Mucosa of gallbladder (tissue), 1 donor: ENCODE results near the gene RDH14. TPM values are rescaled to one million over a fixed set of nuclear protein-coding genes. Genes with fewer than 3 reads are reported as not detected.

Experiments
- DNase-seq: peaks from one replicate; pipeline ENCODE4 v3.0.0-alpha.2; 2020; ENCODE audit warnings: low spot score
- total RNA-seq: library from RNA; stranded (reverse); gene quantifications from one replicate; pipeline ENCODE4 v1.2.1, GENCODE V29; 2021
- donor health status: DM: no; HTN: no; CAD: no.

RDH14 gene
- total RNA-seq, 1 donor from 2014 or later, result 25.8 TPM

DNA sequence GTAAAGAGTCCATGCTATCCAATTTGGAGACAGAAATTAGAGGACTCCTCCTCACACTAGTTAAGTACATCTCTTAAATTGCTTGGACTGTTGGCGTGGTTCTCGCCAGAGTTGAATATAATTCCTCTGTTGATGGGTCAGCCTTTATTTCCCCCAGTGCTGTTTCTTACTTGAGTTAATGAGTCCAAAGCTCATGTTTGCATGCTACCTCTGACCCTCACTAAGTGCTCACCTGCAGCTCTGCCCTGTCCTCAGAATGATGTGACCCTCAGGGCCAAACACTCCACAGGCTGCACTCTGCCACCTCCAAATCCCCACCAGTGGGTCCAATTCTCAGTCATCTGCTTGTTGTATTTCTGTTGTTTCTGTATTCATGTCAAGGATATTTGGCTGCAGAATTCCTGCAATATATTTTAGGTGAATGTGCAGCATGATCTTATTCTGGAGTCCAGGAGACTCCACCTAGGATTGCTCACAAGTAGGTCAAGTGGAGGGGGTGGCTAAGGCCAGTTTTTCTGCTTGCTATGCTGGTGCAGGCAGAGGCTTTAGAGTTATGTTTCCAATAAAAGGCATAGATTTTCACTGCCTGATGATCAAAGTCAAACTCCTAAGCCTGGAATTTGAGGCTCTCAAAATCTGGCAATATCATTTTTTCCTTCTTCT is 37.8 kb downstream of the RDH14 start:
- DNase-seq, result no peak

DNA sequence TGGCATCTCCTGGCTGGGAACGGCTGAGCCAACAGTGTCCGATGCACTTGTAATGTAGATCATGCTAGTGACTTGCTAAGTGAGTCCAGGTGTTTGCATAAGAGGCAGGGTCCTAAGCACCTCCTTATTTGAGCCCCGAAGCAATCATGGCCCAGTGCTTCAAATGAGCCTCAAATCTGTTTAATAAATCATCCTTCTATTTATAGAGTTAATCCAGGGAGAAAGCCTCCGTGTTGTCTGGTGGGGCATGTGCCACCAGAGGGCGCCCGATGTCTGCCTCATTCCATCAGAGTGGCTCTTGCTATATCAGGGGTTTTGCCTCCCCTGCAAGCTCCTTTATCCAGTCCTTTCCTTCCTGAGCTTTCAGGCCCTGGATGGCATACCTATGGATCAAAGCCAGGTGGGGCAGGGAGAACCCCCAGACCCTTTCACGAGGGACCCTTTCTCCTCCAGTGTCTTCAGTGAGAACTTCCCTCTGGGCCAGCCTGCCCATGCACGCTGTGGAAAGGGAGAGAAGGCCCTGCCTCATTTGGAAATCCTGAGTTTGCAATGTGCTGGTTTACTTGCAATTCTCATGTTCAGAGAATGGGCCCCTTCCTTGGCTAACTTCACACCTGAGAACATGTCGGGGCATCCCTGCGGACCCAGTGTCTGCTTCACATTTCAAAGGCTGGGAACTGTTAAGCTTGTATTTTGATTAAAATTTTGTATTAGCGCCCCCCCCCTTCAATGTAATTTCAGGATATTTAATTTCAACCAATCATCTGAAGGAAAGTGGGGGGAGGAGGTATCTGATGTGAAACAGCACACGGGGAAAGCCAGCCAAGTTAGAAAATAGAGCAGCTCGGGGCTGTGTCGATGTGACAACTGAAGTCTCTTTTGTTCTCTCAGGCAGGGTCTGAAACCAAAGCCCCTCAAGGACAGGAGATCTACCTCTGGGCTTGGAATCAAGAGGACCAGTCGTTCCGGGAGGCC is 39.7 kb downstream of the RDH14 start:
- DNase-seq, result peak; percentile 81

DNA sequence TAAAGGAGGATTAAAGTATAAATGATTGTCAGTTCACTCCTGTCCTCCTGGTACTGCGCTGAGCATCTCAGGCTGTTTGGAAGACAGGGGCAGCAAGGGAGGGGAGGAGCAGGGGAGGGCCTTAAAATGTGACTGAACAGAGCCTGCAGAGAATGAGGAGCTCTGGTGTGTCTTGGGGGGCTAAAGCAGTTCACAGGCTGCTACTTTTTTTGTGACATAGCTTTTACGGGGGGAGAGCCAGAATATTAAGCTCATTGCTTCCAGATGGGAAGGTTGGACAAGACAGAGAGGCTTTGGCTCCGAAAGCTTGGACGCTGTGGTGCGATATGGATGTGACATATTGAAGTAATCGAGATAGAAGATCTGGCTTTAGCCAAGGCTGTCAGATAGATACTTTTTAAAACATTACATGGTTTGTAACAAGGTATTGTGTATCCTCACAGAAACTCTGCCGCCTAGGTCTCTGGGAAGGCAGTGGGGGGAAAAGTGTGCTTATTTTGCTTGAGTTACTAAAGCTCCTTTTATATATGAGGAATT is 40.5 kb downstream of the RDH14 start:
- no peak for DNase-seq

DNA sequence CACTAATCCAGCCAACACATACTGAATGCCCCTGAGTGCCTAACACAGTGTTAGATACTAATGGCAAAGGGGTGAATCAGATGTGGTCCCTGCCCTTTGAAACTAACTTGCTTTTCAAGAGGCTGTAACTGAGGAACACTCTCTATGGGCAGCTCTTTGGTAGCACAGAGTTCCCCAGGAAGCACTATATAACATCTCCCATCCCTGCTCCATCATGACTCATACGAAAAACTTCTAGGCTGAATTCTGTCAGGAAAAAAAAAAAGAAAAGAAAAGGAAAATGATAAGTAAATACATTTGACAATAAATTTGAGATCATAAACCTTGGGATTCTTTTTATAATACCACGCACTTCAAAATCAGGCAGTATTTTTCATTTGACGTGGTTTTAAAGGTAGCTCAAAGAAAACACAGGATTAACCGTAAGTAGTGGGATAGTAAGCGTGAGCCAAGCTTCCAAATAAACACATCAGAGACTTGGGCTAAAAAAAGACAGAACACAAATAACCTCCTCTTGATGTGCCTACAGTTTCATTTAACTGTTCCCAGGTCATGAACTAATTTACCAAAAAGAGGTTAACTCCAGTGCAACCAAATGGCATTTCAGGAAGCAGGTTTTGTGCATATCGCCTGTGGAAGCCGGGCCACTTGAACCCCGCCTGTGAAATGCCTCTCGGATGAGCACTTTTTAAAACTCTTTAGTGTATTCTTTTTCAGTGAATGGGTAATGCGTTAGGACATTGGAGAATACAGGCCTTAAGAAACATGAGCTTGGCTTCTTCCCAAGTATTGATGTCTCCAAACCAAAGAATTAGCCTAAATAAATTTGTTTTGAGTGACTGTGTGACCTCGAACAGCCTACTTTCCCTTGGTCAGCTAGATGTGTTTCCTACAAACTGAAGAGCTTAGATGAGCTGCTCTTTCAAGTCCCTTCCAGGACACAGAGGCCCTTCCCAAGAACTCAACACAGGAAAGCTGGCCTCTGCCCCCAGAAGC is 42.0 kb downstream of the RDH14 start:
- DNase-seq, result no peak

DNA sequence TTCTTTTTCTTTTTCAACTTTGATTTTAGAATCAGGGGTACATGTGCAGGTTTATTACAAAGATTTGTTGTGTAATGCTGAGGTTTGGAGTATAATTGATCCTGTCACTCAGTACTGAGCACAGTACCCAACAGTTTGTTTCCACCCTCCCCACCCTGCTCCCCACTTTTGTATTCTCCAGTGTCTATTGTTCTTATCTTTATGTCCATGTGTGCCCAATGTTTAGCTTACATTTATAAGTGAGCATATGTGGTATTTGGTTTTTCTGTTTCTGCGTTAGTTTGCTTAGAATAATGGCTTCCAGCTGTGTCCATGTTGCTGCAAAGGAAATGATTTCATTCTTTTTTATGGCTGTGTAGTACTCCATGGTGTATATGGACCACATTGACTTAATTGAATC is 43.1 kb downstream of the RDH14 start:
- no peak for DNase-seq

DNA sequence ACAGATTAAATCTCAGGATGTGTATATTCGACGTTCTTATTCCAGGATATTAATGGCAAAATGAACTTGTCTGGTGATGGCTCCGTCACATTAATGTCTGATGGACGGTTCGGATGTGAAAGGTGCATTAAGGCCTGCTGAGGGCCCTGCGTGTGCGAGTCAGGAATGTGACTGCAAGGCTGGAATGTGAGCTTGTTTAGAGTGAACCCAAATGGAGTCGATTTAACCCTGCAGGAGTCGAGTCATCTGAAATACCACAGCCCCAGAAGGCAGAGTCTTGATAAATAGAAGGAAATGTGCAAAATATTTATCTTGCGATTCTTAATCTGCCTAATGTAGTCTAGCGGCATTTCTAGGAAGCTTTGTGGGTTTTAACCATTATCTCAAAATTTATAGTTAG is 44.3 kb downstream of the RDH14 start:
- no peak for DNase-seq

DNA sequence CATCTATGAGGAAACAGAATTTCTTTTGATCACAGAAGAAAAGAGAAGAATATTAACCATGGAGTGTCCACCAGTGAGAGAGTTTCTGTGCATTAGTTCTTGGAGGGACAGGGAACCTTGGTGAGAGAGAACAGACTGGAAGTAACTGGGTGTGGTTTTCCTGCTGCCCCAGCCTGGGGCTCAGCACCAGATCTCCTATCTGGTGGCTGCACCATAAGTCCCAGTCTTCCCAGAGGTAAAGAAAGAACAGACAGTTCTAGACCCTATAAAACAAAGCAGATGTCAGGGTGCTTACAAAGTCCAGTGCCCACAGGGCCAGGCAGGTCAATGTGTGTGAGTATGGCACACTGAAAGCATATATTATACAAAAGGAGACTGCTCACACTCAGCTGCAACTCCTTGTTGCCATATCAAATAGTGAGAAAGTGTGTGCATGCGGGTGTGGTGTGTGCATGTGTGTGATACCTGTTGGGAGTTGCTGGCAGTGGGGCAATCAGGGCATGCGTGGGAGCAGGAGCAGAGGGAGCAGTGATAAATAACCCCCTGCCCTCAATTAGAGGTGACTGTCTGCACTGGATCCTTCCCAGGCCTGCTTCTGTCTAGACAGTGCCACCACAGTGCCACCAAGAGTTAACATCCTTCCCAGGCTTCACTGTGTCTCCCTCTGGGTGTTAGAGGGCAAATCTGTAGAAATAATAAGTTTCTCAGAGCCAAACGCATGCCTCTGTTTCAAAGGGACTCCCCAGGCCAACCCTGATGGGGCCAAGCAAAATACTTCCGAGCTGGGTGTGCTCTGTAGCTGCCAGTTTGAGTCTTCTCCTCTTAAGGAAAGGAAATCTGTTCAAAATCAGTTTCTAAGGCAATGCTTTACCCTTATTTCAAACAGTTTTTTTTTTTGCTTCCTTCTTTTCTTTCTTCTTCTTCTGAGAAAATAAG is 45.7 kb downstream of the RDH14 start:
- no peak for DNase-seq

DNA sequence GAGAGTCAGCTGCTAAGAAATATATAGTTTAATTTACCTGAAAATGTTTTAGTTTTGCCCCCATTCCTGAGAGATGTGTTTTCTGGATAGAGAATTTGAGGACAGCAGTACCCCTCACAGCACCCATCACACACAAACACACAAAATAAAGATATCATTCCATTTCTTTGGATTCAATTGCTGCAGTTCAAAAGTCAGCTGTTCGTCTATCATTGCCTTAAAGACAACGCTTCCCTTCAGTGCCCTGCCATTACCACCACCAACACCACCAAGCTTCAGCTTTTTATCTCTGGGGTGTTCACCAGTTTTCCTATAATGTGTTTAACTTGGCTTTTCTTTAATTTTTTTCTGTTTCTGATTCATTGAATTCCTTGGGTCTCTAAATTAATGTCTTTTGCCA is 49.7 kb downstream of the RDH14 start:
- no peak for DNase-seq

DNA sequence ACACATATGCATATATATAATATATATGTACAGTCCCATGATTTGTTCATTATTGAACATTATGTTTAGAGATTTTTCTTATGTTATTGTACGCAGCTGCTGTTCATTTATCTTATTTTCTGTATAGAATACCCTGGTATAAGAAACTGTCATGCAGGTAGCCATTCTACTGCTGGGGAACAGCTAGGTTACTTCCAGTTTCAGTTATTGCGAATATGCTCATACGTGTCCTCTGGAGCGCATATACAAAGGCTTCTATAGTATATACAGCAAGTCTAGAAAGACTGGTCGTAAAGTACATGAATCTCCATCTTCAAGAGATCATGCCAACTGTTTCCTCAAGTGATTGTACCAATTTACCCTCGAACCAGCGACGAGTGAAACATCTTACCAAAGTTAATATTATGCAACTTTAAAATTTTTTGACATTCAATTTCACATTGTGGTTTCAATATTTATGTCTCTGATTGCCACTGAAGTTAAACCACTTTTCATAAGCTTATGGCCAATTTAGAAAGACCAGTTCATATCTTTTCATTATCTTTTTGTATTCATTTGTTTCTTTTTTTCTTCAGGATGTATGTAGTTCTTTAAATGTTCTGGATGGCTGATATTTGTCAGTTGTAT is 53.5 kb downstream of the RDH14 start:
- no peak for DNase-seq

DNA sequence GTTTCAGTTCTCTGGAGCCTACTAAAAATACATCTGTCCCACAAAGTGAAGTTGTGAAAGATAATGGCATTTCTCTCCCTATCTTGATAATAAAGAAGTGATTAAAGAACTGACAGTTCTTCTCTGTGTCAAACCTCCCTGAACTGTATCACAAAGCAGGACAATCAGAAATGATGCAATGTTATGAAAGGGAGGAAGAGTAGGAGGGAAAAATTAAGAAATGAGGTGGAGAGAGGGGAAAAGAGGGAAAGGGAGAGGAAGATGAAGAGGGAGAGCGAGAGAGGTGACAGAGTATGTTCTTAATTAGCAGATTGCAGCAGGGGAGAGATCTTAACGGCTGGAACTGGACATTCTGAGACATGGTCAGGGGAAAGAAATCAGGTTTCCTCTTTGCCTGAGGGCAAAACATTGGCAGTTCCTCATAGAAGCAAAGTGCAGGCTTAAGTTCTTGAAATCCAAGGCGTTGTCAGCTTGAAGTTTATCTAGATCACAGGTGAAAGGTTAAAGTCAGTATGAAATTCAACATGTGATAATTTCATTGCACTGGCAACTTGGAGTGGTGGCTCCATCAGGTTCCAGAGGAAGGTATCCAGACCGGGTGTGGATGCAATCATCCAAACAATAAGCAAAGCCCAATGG is 54.6 kb downstream of the RDH14 start:
- no peak for DNase-seq

Other genes starting within 250 kb of the RDH14 start
- not detected for gene NT5C1B, start 28.9 kb upstream of the RDH14 start, total RNA-seq